HFFc6 (cell line): Measurements from ENCODE around the gene GNA12. TPM values are rescaled to one million over a fixed set of nuclear protein-coding genes. Genes with fewer than 3 reads are reported as not detected.

Experiments
- DNase-seq: peaks from one replicate; pipeline ENCODE4 v3.0.0-alpha.2; 2018
- H3K27ac Mint-ChIP-seq: 2 replicates; pipeline ENCODE4 v1.8.0; 2020; ENCODE audit warnings: mild to moderate bottlenecking, mixed read lengths
- H3K27me3 Mint-ChIP-seq: 2 replicates; pipeline ENCODE4 v1.8.0; 2021; ENCODE audit warnings: mild to moderate bottlenecking, moderate library complexity, mixed read lengths; ENCODE audit not compliant: insufficient read depth
- H3K36me3 Mint-ChIP-seq: 2 replicates; pipeline ENCODE4 v1.8.0; 2021; ENCODE audit warnings: low read depth, mixed read lengths
- H3K4me1 Mint-ChIP-seq: 2 replicates; pipeline ENCODE4 v1.8.0; 2020; ENCODE audit warnings: low read depth, mixed read lengths
- H3K4me3 Mint-ChIP-seq: 2 replicates; pipeline ENCODE4 v1.8.0; 2020; ENCODE audit warnings: mild to moderate bottlenecking, moderate library complexity, mixed read lengths
- H3K9me3 Mint-ChIP-seq: 2 replicates; pipeline ENCODE4 v1.8.0; 2020; ENCODE audit warnings: mild to moderate bottlenecking, mixed read lengths
- CTCF ChIP-seq: fragments of 200-600 bp; sonication (generic); IDR thresholded peaks from 2 replicates; pipeline ENCODE4 v1.5.0; 2021; ENCODE audit warnings: antibody characterized with exemption, mild to moderate bottlenecking
- total RNA-seq, 6 experiments: library from RNA; stranded (reverse); fragmentation: NEBNext Ultra II Directional; extraction: Animal tissue kit (Norgen Biotek cat#: 25700); gene quantifications; 2 replicates in 1 of 6; 3 replicates in 5 of 6; pipeline ENCODE4 v1.2.3, GENCODE V29; 2021

Gene GNA12
- total RNA-seq, 6 experiments from 2014 or later, result 52.9 to 61.9 (median 57.6) TPM

GRCh38 chr7:2779051-2779450 lies 65.1 kb downstream of the GNA12 start:
- Mint-ChIP-seq H3K9me3 (no peaks in the 10 kb centered on the region), H3K4me1 (peaks cover 32% of the 10 kb centered on the region), H3K36me3 (peaks cover 8% of the 10 kb centered on the region; the same call in 1 of the 2 replicates), H3K27me3 (no peaks in the 10 kb centered on the region), H3K4me3 (no peak overlapping the region), H3K27ac (no peak overlapping the region)
- no peak for DNase-seq
- TF ChIP-seq CTCF, result no peak

- no peaks in the 10 kb centered on the region for H3K27me3 Mint-ChIP-seq
- no peak overlapping the region for H3K4me3 Mint-ChIP-seq
- H3K27ac Mint-ChIP-seq, result no peak overlapping the region
- H3K36me3 Mint-ChIP-seq, result peaks cover 12% of the 10 kb centered on the region
- peaks cover 29% of the 10 kb centered on the region for H3K4me1 Mint-ChIP-seq
- no peaks in the 10 kb centered on the region for H3K9me3 Mint-ChIP-seq
- DNase-seq, result no peak
- TF ChIP-seq CTCF, result no peak
Measured at GRCh38 chr7:2777898-2778535, 66.1 kb downstream of the GNA12 start.

GRCh38 chr7:2776401-2776800 lies 67.7 kb downstream of the GNA12 start:
- Mint-ChIP-seq H3K36me3 (peaks cover 26% of the 10 kb centered on the region), H3K4me3 (no peak overlapping the region), H3K27me3 (no peaks in the 10 kb centered on the region), H3K9me3 (no peaks in the 10 kb centered on the region), H3K4me1 (peaks cover 13% of the 10 kb centered on the region), H3K27ac (no peak overlapping the region)
- no peak for TF ChIP-seq CTCF
- no peak for DNase-seq

- no peak overlapping the region for H3K27ac Mint-ChIP-seq
Measured at GRCh38 chr7:2775785-2776184, 68.3 kb downstream of the GNA12 start.

GRCh38 chr7:2775376-2775775 lies 68.7 kb downstream of the GNA12 start:
- Mint-ChIP-seq H3K4me1 (peaks cover 13% of the 10 kb centered on the region), H3K27me3 (no peaks in the 10 kb centered on the region), H3K36me3 (peaks cover 33% of the 10 kb centered on the region), H3K27ac (no peak overlapping the region), H3K4me3 (no peak overlapping the region), H3K9me3 (no peaks in the 10 kb centered on the region)
- no peak for DNase-seq
- no peak for TF ChIP-seq CTCF

More at GRCh38 chr7:2775785-2776184, 68.3 kb downstream of the GNA12 start:
- Mint-ChIP-seq H3K4me3 (no peak overlapping the region), H3K27me3 (no peaks in the 10 kb centered on the region), H3K36me3 (peaks cover 29% of the 10 kb centered on the region), H3K4me1 (peaks cover 13% of the 10 kb centered on the region), H3K9me3 (no peaks in the 10 kb centered on the region)
- DNase-seq, result no peak
- TF ChIP-seq CTCF, result no peak
